Pancreas (tissue), 10 donors: ENCODE results near the gene FNIP1. TPM values are rescaled to one million over a fixed set of nuclear protein-coding genes. Genes with fewer than 3 reads are reported as not detected.
A peak's percentile ranks its signal among the peaks of the same experiment; 100 is the strongest.

Source experiments
- ATAC-seq, 4 donors: fragments of 200-7000 bp; cut with Tn5 transposase; one replicate each; pipeline versions ENCODE4 v1.8.0 to v1.9.1; 2020; ENCODE audit warnings: mild to moderate bottlenecking in 4 of 4, moderate library complexity in 4 of 4
- DNase-seq, 6 donors: peaks; one replicate each; pipeline ENCODE4 v3.0.0-alpha.2; 2020
- FAIRE-seq: peaks from 2 replicates; lab custom pipeline; 2012; peaks lifted over from hg19 to GRCh38; lab: Jason Lieb, UNC
- H3K27ac ChIP-seq, 4 donors: fragments of 200-600 bp; sonication (generic); 1 replicate in 3 of 4; 2 replicates in 1 of 4; pipeline versions ENCODE4 v1.5.0 to v1.8.0; 2020
- H3K27me3 ChIP-seq, 4 donors: fragments of 200-600 bp; one replicate each; pipeline ENCODE4 v1.8.0; 2021
- H3K36me3 ChIP-seq, 3 donors: fragments of 200-600 bp; sonication (generic) in 1 of 3; one replicate each; pipeline versions ENCODE4 v1.5.0 to v1.8.0; 2020 to 2021
- H3K4me1 ChIP-seq, 3 donors: fragments of 200-600 bp; one replicate each; pipeline ENCODE4 v1.8.0; 2021
- H3K4me3 ChIP-seq, 4 donors: fragments of 200-600 bp; sonication (generic) in 2 of 4; one replicate each; pipeline versions ENCODE4 v1.5.0 to v1.8.0; 2020 to 2021
- H3K9me3 ChIP-seq, 4 donors: fragments of 200-600 bp; one replicate each; pipeline ENCODE4 v1.8.0; 2021
- CTCF ChIP-seq, 4 donors: fragments of 200-600 bp; sonication (generic) in 3 of 4; IDR thresholded peaks; one replicate each; pipeline versions ENCODE4 v1.5.0 to v1.8.0; 2021; ENCODE audit warnings: antibody characterized with exemption in 4 of 4
- WGBS, 2 donors: extraction: QIAGEN DNeasy Blood & Tissue Kit; methylation state at CpG; one replicate each; pipeline ENCODE4 v1.1.7; 2013; 5-methylcytosine and 5-hydroxymethylcytosine counted together
- intact Hi-C, 3 donors: fragments of 100-400 bp; cut with DNase I; formaldehyde crosslinking; loops; one replicate each; pipeline versions ENCODE4 v1.11.1 to v1.14.2; 2022
- polyA plus RNA-seq, 2 donors: library from polyadenylated mRNA; stranded (reverse); fragments of 200-250 nt; gene quantifications; one replicate each; pipeline ENCODE4 v1.2.3, GENCODE V29; 2013
- total RNA-seq, 6 donors: library from RNA; stranded (reverse); fragmentation: NEBNext Ultra II Directional in 4 of 6; extraction: Animal tissue kit (Norgen Biotek cat#: 25700) in 4 of 6; gene quantifications; one replicate each; pipeline versions ENCODE4 v1.2.1 to v1.2.4, GENCODE V29; 2021 to 2023
- donor health status: healthy with polysubstance abuse.
- donor health status: DM: no; HTN: no; CAD: no; lungs with moderate emphysema.
- donor health status: DM: no; HTN: no; CAD: no.
- donor health status: control.
- donor health status: control.
- donor health status: Bipolar disorder and iron deficiency.
- donor health status: DM: yes; HTN: yes; CAD: no.
- donor health status: DM: no; HTN: no; CAD: no.
- donor health status: DM: no; HTN: no; CAD: no.
- donor health status: DM: yes; HTN: yes; CAD: no.

The FNIP1 gene
- total and polyA plus RNA-seq, 8 donors: 2.7 to 20.9 (median 12.0) TPM

GRCh38 chr5:131765261-131765660 lies 31.6 kb downstream of the FNIP1 start:
- no peak for TF ChIP-seq CTCF (IDR thresholded peaks at IDR 0.05)
- intact Hi-C loops: no loop called here
- Histone ChIP-seq H3K4me1 (peaks cover 0 to 8% (median 4%) of the 10 kb centered on the region in 3 donors), H3K36me3 (no peaks in the 10 kb centered on the region), H3K27ac (no peak overlapping the region), H3K27me3 (no peaks in the 10 kb centered on the region), H3K4me3 (no peak overlapping the region), H3K9me3 (no peaks in the 10 kb centered on the region)
- WGBS, 2 donors: 40 to 58% methylated on average over 1 of the region's 1 CpG
- DNase-seq: no peak
- FAIRE-seq: no peak
- ATAC-seq: no peak

GRCh38 chr5:131763968-131764367 lies 32.8 kb downstream of the FNIP1 start:
- WGBS, 2 donors: 100% methylated on average over 3 of the region's 3 CpGs
- Histone ChIP-seq H3K36me3 (no peaks in the 10 kb centered on the region), H3K4me1 (peaks cover 0 to 3% (median 3%) of the 10 kb centered on the region in 3 donors), H3K27ac (no peak overlapping the region), H3K9me3 (no peaks in the 10 kb centered on the region), H3K27me3 (no peaks in the 10 kb centered on the region), H3K4me3 (no peak overlapping the region)
- intact Hi-C loops: no loop called here
- TF ChIP-seq CTCF (IDR thresholded peaks at IDR 0.05): no peak
- ATAC-seq (no peak), FAIRE-seq (no peak), DNase-seq (no peak)

DNA sequence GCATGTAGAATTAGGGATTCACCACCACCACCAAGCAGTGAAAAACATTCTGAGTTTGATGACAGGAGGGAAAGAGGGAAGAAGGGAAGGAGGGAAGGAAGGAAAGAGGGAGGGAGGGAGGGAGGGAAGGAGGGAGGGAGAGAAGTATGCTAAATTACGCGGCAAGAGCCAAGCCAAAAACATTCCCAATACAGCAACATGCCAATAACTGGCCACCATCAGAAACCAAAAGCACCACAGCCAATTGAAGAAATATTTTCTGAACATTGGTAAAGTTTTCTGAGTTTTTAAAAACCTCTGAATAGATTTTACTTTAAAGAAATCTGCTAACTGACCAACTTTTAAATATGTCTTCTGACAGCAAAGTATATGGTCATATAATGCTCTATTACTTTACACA lies 36.0 kb downstream of the FNIP1 start:
- no peaks in the 10 kb centered on the region for H3K9me3 ChIP-seq
- H3K27ac ChIP-seq: no peak overlapping the region
- H3K4me3 ChIP-seq: no peak overlapping the region
- TF ChIP-seq CTCF (IDR thresholded peaks at IDR 0.05): no peak
- FAIRE-seq (no peak), ATAC-seq (no peak), DNase-seq (no peak)
- peaks cover 0 to 10% (median 6%) of the 10 kb centered on the region in 3 donors for H3K4me1 ChIP-seq
- 100% methylated on average over 2 of the region's 2 CpGs for WGBS, 2 donors
- intact Hi-C loops: no loop called here
- H3K36me3 ChIP-seq: no peaks in the 10 kb centered on the region
- H3K27me3 ChIP-seq: no peaks in the 10 kb centered on the region

- Histone ChIP-seq H3K4me3 (no peak overlapping the region), H3K27ac (no peak overlapping the region), H3K36me3 (no peaks in the 10 kb centered on the region), H3K4me1 (peaks cover 0 to 10% (median 6%) of the 10 kb centered on the region in 3 donors), H3K27me3 (no peaks in the 10 kb centered on the region), H3K9me3 (no peaks in the 10 kb centered on the region)
- TF ChIP-seq CTCF (IDR thresholded peaks at IDR 0.05): no peak
- no peak for ATAC-seq
- no peak for FAIRE-seq
- intact Hi-C loops: no loop called here
- WGBS, 2 donors: 96 to 100% methylated on average over 1 of the region's 1 CpG
- DNase-seq: no peak
Observed at GRCh38 chr5:131759704-131760103, 37.1 kb downstream of the FNIP1 start.

GRCh38 chr5:131758520-131758900 lies 38.3 kb downstream of the FNIP1 start:
- H3K36me3 ChIP-seq: no peaks in the 10 kb centered on the region
- WGBS, 2 donors: 23 to 24% methylated on average over 3 of the region's 3 CpGs
- ATAC-seq: peak in 3 of 4 donors; percentile 50 to 60 (median 56)
- TF ChIP-seq CTCF (IDR thresholded peaks at IDR 0.05): no peak
- no peak for DNase-seq
- no peaks in the 10 kb centered on the region for H3K9me3 ChIP-seq
- FAIRE-seq: no peak
- no peak overlapping the region for H3K4me3 ChIP-seq
- peaks cover 0 to 16% (median 6%) of the 10 kb centered on the region in 3 donors for H3K4me1 ChIP-seq
- no peaks in the 10 kb centered on the region for H3K27me3 ChIP-seq
- intact Hi-C loops: no loop called here
- no peak overlapping the region for H3K27ac ChIP-seq
